C4-2B (cell line): Measurements from ENCODE around the gene KIAA1549.
"Not testable (repeated sequence)": the region's sequence is repeated elsewhere in the genome, so short reads cannot be mapped to it uniquely, and the experiment has no call there.

Experiments used
- H3K27ac ChIP-seq: fragments of 450-650 bp; 2 replicates; pipeline ENCODE4 v1.5.1; 2017
- CTCF ChIP-seq: fragments of 450-650 bp; conservative IDR thresholded peaks from 2 replicates; pipeline ENCODE4 v1.5.1; 2017; ENCODE audit warnings: mild to moderate bottlenecking
- ZFX ChIP-seq: fragments of 450-650 bp; IDR thresholded peaks from 2 replicates; pipeline ENCODE4 v1.6.1; 2017

KIAA1549 gene

GRCh38 chr7:138980563-138981291, 462 bp downstream of the KIAA1549 start:
- peak overlapping the region; percentile 77 for H3K27ac ChIP-seq
- no peak for TF ChIP-seq CTCF
- no peak for TF ChIP-seq ZFX

GRCh38 chr7:138979988-138980562, 1.1 kb downstream of the KIAA1549 start:
- no peak for TF ChIP-seq ZFX
- TF ChIP-seq CTCF = no peak
- peak overlapping the region; percentile 77; the same call in 1 of the 2 replicates for H3K27ac ChIP-seq

GRCh38 chr7:138979226-138979979, 1.8 kb downstream of the KIAA1549 start:
- TF ChIP-seq CTCF = no peak; the same call in 1 of the 2 replicates
- TF ChIP-seq ZFX = no peak

GRCh38 chr7:138978541-138979184, 2.5 kb downstream of the KIAA1549 start:
- H3K27ac ChIP-seq = no peak overlapping the region
- TF ChIP-seq CTCF = no peak
- TF ChIP-seq ZFX = no peak

More at GRCh38 chr7:138979226-138979979, 1.8 kb downstream of the KIAA1549 start:
- no peak overlapping the region for H3K27ac ChIP-seq

- not testable (repeated sequence) for H3K27ac ChIP-seq
Measured at GRCh38 chr7:138976161-138976560, 5.0 kb downstream of the KIAA1549 start.

GRCh38 chr7:138975343-138976104, 5.7 kb downstream of the KIAA1549 start:
- no peak overlapping the region for H3K27ac ChIP-seq

More at GRCh38 chr7:138975343-138976104, 5.7 kb downstream of the KIAA1549 start:
- TF ChIP-seq CTCF (no peak), ZFX (no peak)
